Panc1 (cell line): ENCODE measurements around the gene NPTX1. TPM values are rescaled to one million over a fixed set of nuclear protein-coding genes. Genes with fewer than 3 reads are reported as not detected.

ENCODE experiments used
- ATAC-seq: fragments of 200-7000 bp; cut with Tn5 transposase; 2 replicates; pipeline ENCODE4 v1.9.1; 2020; ENCODE audit warnings: mild to moderate bottlenecking, moderate library complexity
- BruUV-seq: library from RNA; stranded (reverse); fragments of 400-500 nt; replicated peaks from 2 replicates; lab custom pipeline; 2021; lab: Mats Ljungman, UMichigan
- CTCF ChIA-PET: fragments of 300-600 bp; sonication (Branson Sonifier 250); formaldehyde crosslinking; loops from one replicate; lab custom pipeline; 2022; ENCODE audit warnings: antibody characterized with exemption; lab: Charles Lee
- POLR2A ChIA-PET: fragments of 300-600 bp; sonication (Branson Sonifier 250); formaldehyde crosslinking; loops from one replicate; lab custom pipeline; 2022; ENCODE audit warnings: antibody characterized with exemption; lab: Charles Lee
- DNase-seq: peaks from one replicate; pipeline ENCODE4 v3.0.0-alpha.2; 2010; ENCODE audit warnings: low read depth, low spot score
- H3K27ac ChIP-seq: 2 replicates; pipeline ENCODE4 v1.5.1; 2011; ENCODE audit warnings: mild to moderate bottlenecking, low read length, inconsistent platforms
- H3K27me3 ChIP-seq: fragments of 200-500 bp; sonication (Bioruptor generic); 2 replicates; pipeline ENCODE4 v1.6.0; 2014; ENCODE audit warnings: low read length, inconsistent platforms; ENCODE audit not compliant: control insufficient read depth, insufficient read depth
- H3K36me3 ChIP-seq: fragments of 200-500 bp; sonication (Bioruptor generic); 2 replicates; pipeline ENCODE4 v1.5.1; 2014; ENCODE audit warnings: inconsistent platforms, mild to moderate bottlenecking, low read length, moderate library complexity; ENCODE audit not compliant: control insufficient read depth, insufficient read depth
- H3K4me1 ChIP-seq: 2 replicates; pipeline ENCODE4 v1.5.1; 2011; ENCODE audit warnings: inconsistent platforms, mild to moderate bottlenecking, low read length, moderate library complexity; ENCODE audit not compliant: control insufficient read depth, insufficient read depth
- H3K4me3 ChIP-seq, 2 experiments: 2 replicates each; pipeline ENCODE4 v1.5.1; 2011 to 2012; ENCODE audit warnings: low read depth in 2 of 2, low read length in 2 of 2, mild to moderate bottlenecking in 2 of 2, inconsistent platforms in 1 of 2, moderate library complexity in 1 of 2
- H3K9me3 ChIP-seq: fragments of 200-500 bp; sonication (Bioruptor generic); 2 replicates; pipeline ENCODE4 v1.5.1; 2014; ENCODE audit warnings: low read depth, mild to moderate bottlenecking, inconsistent platforms, low read length, moderate library complexity; ENCODE audit not compliant: control insufficient read depth, insufficient read depth
- POLR2AphosphoS5 ChIP-seq: IDR thresholded peaks from 2 replicates; pipeline ENCODE4 v1.6.1; 2012; ENCODE audit warnings: mild to moderate bottlenecking, low read depth, low read length, moderate library complexity
- SIN3A ChIP-seq: IDR thresholded peaks from 2 replicates; pipeline ENCODE4 v1.6.1; 2012; ENCODE audit warnings: low read depth, mild to moderate bottlenecking, low read length, moderate library complexity, borderline replicate concordance; ENCODE audit not compliant: insufficient read depth
- TCF7L2 ChIP-seq: IDR thresholded peaks from 2 replicates; pipeline ENCODE4 v1.6.1; 2011; ENCODE audit warnings: mild to moderate bottlenecking, low read depth, low read length, inconsistent platforms
- in situ Hi-C: cut with HindIII; loops from 2 replicates; pipeline ENCODE4 v1.10.0; 2016; ENCODE audit warnings: low sequenced_read_pairs, low pct_unique_long_range_greater_than_20kb
- intact Hi-C: fragments of 100-400 bp; cut with micrococcal nuclease; formaldehyde crosslinking; loops from one replicate; pipeline ENCODE4 v1.10.0; 2022; ENCODE audit not compliant: unreplicated experiment
- total RNA-seq: library from RNA; stranded (reverse); gene quantifications from one replicate; pipeline ENCODE4 v1.2.1, GENCODE V29; 2021; ENCODE audit not compliant: unreplicated experiment
- TF ChIP-seq, protein P1 (sequence below): fragments of 450-650 bp; IDR thresholded peaks from 2 replicates; pipeline ENCODE4 v1.5.1; 2017; ENCODE audit warnings: mild to moderate bottlenecking
- TF ChIP-seq, protein P2 (sequence below), 2 experiments: IDR thresholded peaks; 2 replicates each; pipeline ENCODE4 v1.6.1; 2011 to 2012; ENCODE audit warnings: low read depth in 2 of 2, control low read depth in 1 of 2, low read length in 1 of 2, mild to moderate bottlenecking in 1 of 2, moderate library complexity in 1 of 2; ENCODE audit not compliant: insufficient read depth in 1 of 2

Gene NPTX1
- total RNA-seq, 1 experiment from 2014 or later: 1.1 TPM

DNA sequence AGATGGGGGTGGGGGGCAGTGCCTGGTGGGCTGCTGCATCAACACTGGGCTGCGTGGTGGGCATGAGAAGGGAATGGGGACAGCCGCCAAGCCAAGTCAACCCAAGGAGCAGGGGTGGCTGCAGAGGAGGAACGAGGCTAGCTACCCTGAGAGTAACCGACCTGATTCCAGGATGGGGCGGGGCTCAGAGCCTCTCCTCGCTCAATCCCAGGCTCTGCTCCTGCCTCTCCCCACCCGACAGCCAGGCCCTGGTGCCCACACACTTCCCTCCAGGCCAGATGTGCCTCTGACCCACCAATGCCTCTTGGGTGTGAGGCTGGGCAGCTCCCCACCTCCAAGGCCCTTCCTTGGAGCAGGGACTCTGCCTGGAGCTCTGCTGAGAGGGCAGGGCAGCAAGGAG lies 2.7 kb downstream of the NPTX1 start:
- CTCF ChIA-PET: no interaction called here
- peaks cover 3% of the 10 kb centered on the region; the same call in 1 of the 2 replicates for H3K27me3 ChIP-seq

DNA sequence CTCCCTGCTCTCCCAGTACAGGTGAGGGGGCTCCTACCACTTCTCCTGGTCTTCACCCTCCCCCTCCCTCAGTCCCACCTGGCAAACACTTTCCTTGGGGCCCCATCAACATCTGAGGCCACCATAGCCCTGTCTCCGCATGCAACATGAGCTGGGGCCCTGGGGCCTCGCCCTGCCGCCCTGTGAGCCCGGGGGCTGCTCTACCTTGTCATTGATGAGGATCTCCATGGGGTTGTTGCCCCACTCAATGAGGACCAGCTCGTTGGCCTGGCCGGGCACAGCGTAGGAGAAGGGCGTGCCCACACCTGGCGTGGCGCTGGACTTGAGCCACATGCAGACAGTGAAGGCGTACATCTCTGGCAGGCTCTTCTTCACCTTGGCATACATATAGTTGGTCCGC lies 3.4 kb downstream of the NPTX1 start:
- Histone ChIP-seq H3K27ac (no peak overlapping the region), H3K4me1 (peaks cover 13% of the 10 kb centered on the region), H3K4me3 (no peak overlapping the region), H3K9me3 (no peaks in the 10 kb centered on the region), H3K36me3 (no peaks in the 10 kb centered on the region), H3K27me3 (peaks cover 6% of the 10 kb centered on the region; the same call in 1 of the 2 replicates)
- intact Hi-C loops: loop anchor here (10.0 kb wide), 1 partner anchor 102 kb away; no protein-coding TSS in a partner anchor
- in situ Hi-C loops: no loop called here
- ChIA-PET POLR2A (no interaction called here), CTCF (no interaction called here)
- TF ChIP-seq SIN3A: no peak
- no peak for TF ChIP-seq POLR2AphosphoS5
- no peak for TF ChIP-seq TCF7L2
- TF ChIP-seq, protein P1, sequence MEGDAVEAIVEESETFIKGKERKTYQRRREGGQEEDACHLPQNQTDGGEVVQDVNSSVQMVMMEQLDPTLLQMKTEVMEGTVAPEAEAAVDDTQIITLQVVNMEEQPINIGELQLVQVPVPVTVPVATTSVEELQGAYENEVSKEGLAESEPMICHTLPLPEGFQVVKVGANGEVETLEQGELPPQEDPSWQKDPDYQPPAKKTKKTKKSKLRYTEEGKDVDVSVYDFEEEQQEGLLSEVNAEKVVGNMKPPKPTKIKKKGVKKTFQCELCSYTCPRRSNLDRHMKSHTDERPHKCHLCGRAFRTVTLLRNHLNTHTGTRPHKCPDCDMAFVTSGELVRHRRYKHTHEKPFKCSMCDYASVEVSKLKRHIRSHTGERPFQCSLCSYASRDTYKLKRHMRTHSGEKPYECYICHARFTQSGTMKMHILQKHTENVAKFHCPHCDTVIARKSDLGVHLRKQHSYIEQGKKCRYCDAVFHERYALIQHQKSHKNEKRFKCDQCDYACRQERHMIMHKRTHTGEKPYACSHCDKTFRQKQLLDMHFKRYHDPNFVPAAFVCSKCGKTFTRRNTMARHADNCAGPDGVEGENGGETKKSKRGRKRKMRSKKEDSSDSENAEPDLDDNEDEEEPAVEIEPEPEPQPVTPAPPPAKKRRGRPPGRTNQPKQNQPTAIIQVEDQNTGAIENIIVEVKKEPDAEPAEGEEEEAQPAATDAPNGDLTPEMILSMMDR: no peak
- TF ChIP-seq, protein P2, sequence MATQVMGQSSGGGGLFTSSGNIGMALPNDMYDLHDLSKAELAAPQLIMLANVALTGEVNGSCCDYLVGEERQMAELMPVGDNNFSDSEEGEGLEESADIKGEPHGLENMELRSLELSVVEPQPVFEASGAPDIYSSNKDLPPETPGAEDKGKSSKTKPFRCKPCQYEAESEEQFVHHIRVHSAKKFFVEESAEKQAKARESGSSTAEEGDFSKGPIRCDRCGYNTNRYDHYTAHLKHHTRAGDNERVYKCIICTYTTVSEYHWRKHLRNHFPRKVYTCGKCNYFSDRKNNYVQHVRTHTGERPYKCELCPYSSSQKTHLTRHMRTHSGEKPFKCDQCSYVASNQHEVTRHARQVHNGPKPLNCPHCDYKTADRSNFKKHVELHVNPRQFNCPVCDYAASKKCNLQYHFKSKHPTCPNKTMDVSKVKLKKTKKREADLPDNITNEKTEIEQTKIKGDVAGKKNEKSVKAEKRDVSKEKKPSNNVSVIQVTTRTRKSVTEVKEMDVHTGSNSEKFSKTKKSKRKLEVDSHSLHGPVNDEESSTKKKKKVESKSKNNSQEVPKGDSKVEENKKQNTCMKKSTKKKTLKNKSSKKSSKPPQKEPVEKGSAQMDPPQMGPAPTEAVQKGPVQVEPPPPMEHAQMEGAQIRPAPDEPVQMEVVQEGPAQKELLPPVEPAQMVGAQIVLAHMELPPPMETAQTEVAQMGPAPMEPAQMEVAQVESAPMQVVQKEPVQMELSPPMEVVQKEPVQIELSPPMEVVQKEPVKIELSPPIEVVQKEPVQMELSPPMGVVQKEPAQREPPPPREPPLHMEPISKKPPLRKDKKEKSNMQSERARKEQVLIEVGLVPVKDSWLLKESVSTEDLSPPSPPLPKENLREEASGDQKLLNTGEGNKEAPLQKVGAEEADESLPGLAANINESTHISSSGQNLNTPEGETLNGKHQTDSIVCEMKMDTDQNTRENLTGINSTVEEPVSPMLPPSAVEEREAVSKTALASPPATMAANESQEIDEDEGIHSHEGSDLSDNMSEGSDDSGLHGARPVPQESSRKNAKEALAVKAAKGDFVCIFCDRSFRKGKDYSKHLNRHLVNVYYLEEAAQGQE (IDR thresholded peaks at IDR 0.05; ENCODE audit: insufficient read depth in 1 of 2, low read depth in 2 of 2, low read length in 1 of 2): no peak
- ATAC-seq (no peak), DNase-seq (no peak)
- no TSS peak for BruUV-seq

More for the DNA sequence above, 2.7 kb downstream of the NPTX1 start:
- BruUV-seq: no TSS peak
- Histone ChIP-seq H3K4me1 (peaks cover 13% of the 10 kb centered on the region), H3K36me3 (no peaks in the 10 kb centered on the region), H3K4me3 (no peak overlapping the region), H3K27ac (no peak overlapping the region), H3K9me3 (no peaks in the 10 kb centered on the region)
- DNase-seq (no peak), ATAC-seq (no peak)
- TF ChIP-seq TCF7L2 (no peak), SIN3A (no peak), POLR2AphosphoS5 (no peak)
- TF ChIP-seq, protein P1: no peak
- TF ChIP-seq, protein P2 (IDR thresholded peaks at IDR 0.05; ENCODE audit: insufficient read depth in 1 of 2, low read depth in 2 of 2, low read length in 1 of 2): no peak
- intact Hi-C loops (loop anchor here (10.0 kb wide), 1 partner anchor 101 kb away; no protein-coding TSS in a partner anchor), in situ Hi-C loops (no loop called here)
- POLR2A ChIA-PET: no interaction called here
